ENCODE measurements around the gene COL6A6.
"Not testable (repeated sequence)": the region's sequence is repeated elsewhere in the genome, so short reads cannot be mapped to it uniquely, and the experiment has no call there.

Gene COL6A6

GRCh38 chr3:130539005-130539404 lies 22.0 kb downstream of the COL6A6 start:
- FAIRE-seq: no peak

- FAIRE-seq: no peak
These were observed 26.3 kb downstream of the COL6A6 start for GRCh38 chr3:130543322-130543721.

GRCh38 chr3:130546920-130547679 lies 30.1 kb downstream of the COL6A6 start:
- no peak for FAIRE-seq

- FAIRE-seq: not testable (repeated sequence)
These were observed 30.7 kb downstream of the COL6A6 start for GRCh38 chr3:130547680-130548065.

GRCh38 chr3:130548356-130548755 lies 31.4 kb downstream of the COL6A6 start:
- no peak for FAIRE-seq

GRCh38 chr3:130557336-130558035 lies 40.5 kb downstream of the COL6A6 start:
- FAIRE-seq: no peak

GRCh38 chr3:130558366-130558765 lies 41.4 kb downstream of the COL6A6 start:
- FAIRE-seq: no peak

- no peak for FAIRE-seq
These were observed 48.2 kb downstream of the COL6A6 start for GRCh38 chr3:130565224-130565623.

All from colon (tissue), 2 donors.